ENCODE data around the gene NRTN.

NRTN gene

DNA sequence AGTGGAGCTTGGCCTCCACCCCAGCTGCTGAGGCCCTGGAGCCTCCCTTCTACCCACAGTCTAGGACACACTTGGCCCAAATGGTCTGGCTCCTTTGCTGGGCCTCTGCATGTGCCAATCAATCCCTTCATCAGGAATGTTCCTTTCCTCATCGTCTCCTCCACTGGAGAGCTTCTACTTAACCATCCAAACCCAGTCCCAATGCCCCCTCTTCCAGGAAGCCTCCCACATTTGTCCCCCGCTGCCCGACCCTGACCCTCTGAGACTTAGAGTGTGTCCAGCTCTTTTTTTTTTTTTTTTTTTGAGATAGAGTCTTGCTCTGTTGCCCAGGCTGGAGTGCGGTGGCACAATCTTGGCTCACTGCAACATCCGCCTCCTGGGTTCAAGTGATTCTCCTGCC, 16.4 kb upstream of the NRTN start:
- H3K36me3 ChIP-seq, result peaks cover 61% of the 10 kb centered on the region
- peaks cover 6 to 14% of the 10 kb centered on the region in 2 experiments for H3K4me1 ChIP-seq (ENCODE audit: control insufficient read depth in 1 of 2, insufficient read depth in 1 of 2, low read depth in 1 of 2, low read length in 1 of 2)
- H3K9me3 ChIP-seq, result no peaks in the 10 kb centered on the region
- TF ChIP-seq, protein P1, sequence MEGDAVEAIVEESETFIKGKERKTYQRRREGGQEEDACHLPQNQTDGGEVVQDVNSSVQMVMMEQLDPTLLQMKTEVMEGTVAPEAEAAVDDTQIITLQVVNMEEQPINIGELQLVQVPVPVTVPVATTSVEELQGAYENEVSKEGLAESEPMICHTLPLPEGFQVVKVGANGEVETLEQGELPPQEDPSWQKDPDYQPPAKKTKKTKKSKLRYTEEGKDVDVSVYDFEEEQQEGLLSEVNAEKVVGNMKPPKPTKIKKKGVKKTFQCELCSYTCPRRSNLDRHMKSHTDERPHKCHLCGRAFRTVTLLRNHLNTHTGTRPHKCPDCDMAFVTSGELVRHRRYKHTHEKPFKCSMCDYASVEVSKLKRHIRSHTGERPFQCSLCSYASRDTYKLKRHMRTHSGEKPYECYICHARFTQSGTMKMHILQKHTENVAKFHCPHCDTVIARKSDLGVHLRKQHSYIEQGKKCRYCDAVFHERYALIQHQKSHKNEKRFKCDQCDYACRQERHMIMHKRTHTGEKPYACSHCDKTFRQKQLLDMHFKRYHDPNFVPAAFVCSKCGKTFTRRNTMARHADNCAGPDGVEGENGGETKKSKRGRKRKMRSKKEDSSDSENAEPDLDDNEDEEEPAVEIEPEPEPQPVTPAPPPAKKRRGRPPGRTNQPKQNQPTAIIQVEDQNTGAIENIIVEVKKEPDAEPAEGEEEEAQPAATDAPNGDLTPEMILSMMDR (IDR thresholded peaks at IDR 0.05), result no peak
- no peak overlapping the region for H3K4me3 ChIP-seq (ENCODE audit: low read depth in 1 of 2, low read length in 1 of 2)
- no peaks in the 10 kb centered on the region for H3K27me3 ChIP-seq
- H3K27ac ChIP-seq, result no peak overlapping the region

DNA sequence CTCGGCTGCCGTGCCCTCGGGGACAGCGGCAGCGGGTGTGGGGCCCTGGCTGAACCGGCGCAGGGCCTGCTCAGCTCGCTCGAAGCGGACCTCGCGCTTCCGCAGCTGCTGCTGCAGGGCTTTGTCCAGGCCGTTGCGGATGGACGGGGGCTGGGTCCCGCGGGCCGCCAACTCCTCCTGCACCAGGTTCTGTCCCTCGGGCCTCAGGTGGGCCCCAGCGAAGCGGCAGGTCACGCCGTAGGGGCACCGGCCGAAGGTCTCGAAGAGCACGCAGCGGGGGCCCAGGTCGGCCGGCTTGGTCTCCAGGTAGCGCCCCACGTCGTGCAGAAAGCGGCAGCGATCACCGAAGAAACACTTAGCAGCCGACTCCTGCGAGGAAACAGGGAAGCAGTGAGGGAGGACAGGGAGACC, 15.5 kb upstream of the NRTN start:
- Histone ChIP-seq H3K4me3 (ENCODE audit: low read depth in 1 of 2, low read length in 1 of 2) (no peak overlapping the region), H3K9me3 (no peaks in the 10 kb centered on the region), H3K27ac (no peak overlapping the region), H3K27me3 (no peaks in the 10 kb centered on the region), H3K4me1 (ENCODE audit: control insufficient read depth in 1 of 2, insufficient read depth in 1 of 2, low read depth in 1 of 2, low read length in 1 of 2) (peaks cover 10 to 14% of the 10 kb centered on the region in 2 experiments), H3K36me3 (peaks cover 52% of the 10 kb centered on the region)
- TF ChIP-seq, protein P1 (IDR thresholded peaks at IDR 0.05), result no peak

DNA sequence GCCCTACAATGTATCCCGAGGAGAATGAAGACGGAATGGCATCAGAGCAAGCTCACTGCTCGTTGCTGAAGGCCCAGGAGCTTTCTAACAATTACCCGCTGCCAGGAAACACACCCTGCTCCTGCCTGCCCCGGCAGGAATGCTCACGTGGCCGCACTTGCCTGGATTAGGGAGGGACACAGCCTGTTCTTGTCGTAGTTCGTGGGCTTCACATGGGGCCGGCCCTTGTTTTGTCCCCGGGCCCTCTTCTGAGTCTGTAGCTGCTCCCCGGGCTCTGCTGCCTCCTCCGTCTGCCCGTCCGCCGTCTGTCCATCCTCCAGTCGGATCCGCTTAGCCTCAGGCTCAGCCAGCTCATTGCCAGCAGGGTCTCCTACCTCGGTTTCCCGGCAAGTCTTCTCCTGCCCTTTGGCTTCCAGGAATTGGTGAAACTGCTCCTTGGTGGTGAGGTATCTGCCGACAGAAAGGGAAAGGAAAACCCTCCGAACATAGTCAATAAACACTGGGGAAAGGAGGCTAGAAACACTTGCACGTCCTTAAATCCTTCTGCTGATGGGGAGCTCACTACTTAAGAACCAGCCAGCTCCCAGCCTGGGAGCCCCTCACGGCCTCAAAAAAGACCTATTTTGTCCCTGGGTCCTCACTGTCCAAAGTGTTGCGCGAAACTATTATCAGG, 14.8 kb upstream of the NRTN start:
- Histone ChIP-seq H3K36me3 (peaks cover 45% of the 10 kb centered on the region), H3K27me3 (no peaks in the 10 kb centered on the region), H3K4me3 (ENCODE audit: low read depth in 1 of 2, low read length in 1 of 2) (peak overlapping the region; percentile 97), H3K4me1 (ENCODE audit: control insufficient read depth in 1 of 2, insufficient read depth in 1 of 2, low read depth in 1 of 2, low read length in 1 of 2) (peaks cover 13 to 14% of the 10 kb centered on the region in 2 experiments), H3K9me3 (no peaks in the 10 kb centered on the region), H3K27ac (peak overlapping the region; percentile 92)
- TF ChIP-seq, protein P1 (IDR thresholded peaks at IDR 0.05), result no peak

DNA sequence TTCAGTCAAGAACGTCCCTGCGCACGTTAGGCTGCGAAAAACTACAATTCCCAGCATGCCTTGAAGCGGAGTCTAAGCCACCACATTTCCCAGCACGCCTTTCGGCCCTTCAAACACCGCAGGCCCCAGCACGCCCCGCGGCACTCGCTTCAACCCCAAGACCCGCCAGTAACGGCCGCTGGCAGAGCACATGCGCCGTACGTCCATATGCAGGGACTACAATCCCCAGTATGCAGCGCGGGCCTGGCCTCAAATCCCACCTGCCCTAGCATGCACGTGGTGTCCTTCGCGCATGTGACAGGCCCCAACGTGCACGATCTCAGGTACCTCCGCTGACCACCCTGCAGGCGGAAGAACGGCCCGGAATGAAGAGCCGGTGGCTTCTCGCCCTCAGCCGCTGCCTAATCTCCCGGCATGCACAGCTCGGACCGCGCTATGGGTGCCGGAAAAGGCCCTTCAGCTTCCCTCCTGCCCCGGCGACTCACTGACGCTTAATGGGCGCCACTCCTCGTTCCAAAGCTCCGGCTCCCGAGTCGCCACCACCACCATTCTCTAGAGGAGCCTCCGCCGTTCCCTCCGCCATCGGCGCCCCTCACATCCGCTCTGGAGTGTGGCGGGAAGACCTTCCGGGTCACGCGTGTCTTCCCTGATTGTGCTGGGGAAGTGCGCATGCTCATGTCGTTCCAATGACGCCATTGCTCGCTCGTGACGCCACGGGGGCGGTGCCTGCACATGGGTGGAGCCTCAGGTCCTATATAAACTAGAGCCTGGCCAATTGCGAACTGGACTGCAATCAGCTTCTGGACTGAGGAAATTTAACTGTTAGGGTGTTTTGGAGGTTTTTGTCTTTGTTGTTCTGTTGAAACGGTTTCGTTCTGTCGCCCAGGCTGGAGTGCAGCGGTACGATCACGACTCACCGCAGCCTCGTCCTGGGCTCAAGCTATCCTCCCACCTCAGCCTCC, 14.0 kb upstream of the NRTN start, which contains the start of gene DUS3L:
TSS of gene DUS3L (minus strand) at position 605 of the 962 bp plus-strand sequence. CDS start at position 583, 22 bp downstream.
- TF ChIP-seq, protein P1 (IDR thresholded peaks at IDR 0.05), result no peak
- peaks cover 13 to 14% of the 10 kb centered on the region in 2 experiments for H3K4me1 ChIP-seq (ENCODE audit: control insufficient read depth in 1 of 2, insufficient read depth in 1 of 2, low read depth in 1 of 2, low read length in 1 of 2)
- H3K27ac ChIP-seq, result peak within 1 kb of the TSS; percentile 92
- H3K4me3 ChIP-seq (ENCODE audit: low read depth in 1 of 2, low read length in 1 of 2), result peak within 1 kb of the TSS; percentile 97
- H3K9me3 ChIP-seq, result no peaks in the 10 kb centered on the region
- H3K27me3 ChIP-seq, result no peaks in the 10 kb centered on the region
- H3K36me3 ChIP-seq, result peaks cover 37% of the 10 kb centered on the region

DNA sequence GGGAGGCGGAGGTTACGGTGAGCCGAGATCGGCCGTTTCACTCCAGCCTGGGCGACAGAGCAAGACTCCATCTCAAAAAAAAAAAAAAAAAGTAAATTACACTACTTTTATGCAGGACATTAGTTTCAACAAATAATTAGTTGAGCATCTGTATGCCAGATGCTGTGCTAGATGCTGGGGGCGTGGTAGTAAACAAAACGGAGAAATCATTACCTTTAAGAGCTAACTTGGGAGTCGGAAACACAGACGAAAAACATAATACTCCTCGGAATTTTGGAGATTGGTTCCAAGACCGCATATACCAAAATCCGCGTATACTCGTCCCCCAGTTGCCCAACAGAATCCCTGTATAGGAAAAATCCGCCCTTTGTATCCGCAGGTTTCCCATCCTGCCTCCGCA, 12.6 kb upstream of the NRTN start:
- Histone ChIP-seq H3K4me3 (ENCODE audit: low read depth in 1 of 2, low read length in 1 of 2) (no peak overlapping the region), H3K27ac (no peak overlapping the region), H3K36me3 (peaks cover 23% of the 10 kb centered on the region), H3K4me1 (ENCODE audit: control insufficient read depth in 1 of 2, insufficient read depth in 1 of 2, low read depth in 1 of 2, low read length in 1 of 2) (peaks cover 13 to 14% of the 10 kb centered on the region in 2 experiments), H3K27me3 (no peaks in the 10 kb centered on the region), H3K9me3 (no peaks in the 10 kb centered on the region)
- TF ChIP-seq, protein P1 (IDR thresholded peaks at IDR 0.05), result no peak

All from neutrophil (primary cell).